OCI-M1 (cell line): ENCODE data around the gene THEMIS2.
"Not testable (repeated sequence)": the region's sequence is repeated elsewhere in the genome, so short reads cannot be mapped to it uniquely, and the experiment has no call there.

Source experiments
- DNase-seq: peaks from one replicate; lab custom pipeline; 2025; lab: John Stamatoyannopoulos, UW

The THEMIS2 gene

DNA sequence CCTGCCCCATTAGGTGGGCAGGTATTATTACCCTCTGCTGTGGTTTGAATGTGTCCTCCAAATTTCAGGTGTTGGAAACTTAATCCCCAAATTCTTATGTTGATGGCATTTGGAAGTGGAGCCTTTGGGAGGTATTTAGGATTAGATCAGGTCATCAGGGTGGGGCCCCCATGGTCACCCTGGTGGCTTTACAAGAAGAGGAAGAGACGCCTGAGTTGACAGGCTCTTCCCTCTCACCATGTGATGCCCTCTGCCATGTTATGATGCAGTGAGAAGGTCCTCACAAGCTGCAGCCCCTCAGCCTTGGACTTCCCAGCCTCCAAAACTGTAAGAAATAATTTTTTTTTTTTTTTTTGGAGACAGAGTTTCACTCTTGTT lies 8.8 kb upstream of the THEMIS2 start:
- peak; percentile 73 for DNase-seq

DNA sequence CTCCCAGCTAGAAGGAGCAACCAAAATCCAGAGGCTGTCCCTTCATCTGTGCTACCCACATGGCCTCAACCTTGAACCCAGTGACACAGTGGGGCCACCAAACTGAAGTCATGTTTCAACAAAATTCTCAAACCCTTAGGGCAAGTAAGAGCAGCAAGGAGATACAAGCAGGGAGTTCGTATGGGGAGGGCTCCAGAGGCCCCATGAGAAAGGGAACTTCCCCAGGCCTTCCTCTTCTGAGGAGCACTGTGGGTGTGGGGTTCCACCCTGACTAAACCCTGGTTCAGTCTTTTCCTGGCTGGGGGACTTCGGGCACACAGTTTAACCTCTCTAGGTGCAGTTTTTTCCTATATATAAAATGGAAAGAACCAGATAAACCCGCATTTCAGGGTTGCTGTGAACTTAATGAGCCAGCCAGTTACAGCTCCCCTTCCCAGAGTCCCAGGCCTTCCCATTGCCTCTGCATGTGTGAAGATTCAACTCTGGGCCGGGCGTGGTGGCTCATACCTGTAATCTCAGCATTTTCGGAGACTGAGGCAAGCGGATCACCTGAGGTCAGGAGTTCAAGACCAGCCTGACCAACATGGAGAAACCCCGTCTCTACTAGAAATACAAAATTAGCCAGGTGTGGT lies 8.0 kb upstream of the THEMIS2 start:
- DNase-seq, result peak; percentile 48

DNA sequence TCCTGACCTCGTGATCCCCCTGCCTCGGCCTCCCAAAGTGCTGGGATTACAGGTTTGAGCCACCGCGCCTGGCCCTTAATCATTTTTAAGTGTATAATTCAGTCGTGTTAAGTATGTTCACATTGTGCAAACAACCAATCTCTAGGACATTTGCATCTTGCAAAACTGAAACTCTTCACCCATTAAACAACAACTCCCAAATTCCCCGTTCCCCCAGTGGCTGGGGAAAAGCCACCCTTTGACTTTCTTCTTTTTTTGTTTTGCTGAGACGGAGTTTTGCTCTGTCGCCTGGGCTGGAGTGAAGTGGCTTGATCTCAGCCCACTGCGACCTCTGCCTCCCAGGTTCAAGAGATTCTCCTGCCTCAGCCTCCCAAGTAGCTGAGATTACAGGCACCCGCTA lies 6.5 kb upstream of the THEMIS2 start:
- DNase-seq, result no peak

DNA sequence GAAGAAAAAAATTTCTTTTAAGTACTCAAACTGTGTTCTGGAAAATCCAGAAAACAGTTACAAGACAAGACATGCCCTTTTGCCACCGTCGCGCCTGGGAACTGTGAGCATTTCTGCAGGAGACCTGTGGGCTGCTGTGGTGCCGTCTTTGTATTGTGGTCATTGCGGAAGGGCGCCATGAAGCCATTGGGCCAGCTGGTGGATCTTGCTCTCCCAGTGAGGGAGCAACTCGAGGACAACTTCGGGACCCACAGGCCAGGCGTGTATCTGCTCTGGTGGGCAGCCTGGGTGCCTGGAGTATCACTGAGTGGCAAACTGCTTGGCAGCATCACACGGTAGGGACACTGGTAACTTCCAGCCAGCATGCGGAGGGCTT lies 3.8 kb upstream of the THEMIS2 start:
- DNase-seq, result peak; percentile 50

DNA sequence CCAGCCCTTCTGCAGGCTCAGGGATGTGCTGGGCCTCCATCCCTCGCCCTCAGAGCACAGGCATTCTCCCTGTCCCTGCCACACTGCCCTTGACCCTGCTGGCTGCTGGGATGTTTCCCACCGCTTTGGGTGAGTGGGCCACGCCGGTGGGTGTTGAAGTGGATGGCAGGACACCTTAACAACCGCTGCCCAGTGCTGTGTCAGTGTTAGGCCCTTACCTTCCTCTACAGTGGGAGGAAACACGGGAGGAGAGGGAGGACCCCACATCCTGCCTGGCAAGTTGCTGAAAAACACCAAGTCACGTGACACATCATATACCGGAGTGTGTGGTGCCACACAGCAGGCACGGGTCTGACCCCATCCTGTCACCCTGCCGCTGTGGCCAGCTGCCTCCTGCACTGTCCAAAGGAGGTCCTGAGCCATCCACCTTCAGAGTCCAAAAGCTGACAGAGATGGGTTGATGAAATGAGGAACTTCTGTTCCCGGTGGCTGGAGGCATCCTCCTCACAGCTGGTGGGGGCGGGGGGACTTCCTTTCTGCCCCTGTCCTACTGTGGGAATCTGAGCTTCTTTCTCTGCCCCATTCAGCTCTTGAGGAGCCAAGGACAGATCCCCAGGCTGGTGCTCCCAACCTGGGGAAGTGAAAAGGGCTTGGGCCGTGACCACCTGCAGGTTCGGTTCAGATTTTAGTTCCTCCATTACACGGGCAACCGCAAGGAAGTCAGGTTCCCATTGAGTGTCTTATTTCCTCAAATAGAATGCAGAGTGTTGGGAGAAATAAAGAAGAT lies 3.2 kb upstream of the THEMIS2 start:
- peak; percentile 89 for DNase-seq

DNA sequence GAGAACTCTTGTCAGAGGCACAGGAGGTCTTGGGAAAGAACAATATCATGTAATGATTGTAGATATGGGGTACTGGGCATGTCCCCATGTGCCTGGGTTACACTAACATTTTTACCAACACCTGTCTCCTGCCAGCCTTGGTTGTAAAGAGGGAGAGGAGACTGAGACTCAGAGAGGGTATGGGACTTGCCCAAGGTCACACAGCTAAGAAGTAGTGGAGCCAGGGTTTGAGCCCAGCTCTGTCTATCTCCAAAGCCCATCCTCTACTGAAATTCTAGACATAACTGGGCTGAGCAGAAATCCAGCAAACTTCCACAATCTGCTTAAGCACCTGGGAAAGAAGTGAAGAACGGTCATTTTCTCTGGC lies 2.6 kb upstream of the THEMIS2 start:
- no peak for DNase-seq

DNA sequence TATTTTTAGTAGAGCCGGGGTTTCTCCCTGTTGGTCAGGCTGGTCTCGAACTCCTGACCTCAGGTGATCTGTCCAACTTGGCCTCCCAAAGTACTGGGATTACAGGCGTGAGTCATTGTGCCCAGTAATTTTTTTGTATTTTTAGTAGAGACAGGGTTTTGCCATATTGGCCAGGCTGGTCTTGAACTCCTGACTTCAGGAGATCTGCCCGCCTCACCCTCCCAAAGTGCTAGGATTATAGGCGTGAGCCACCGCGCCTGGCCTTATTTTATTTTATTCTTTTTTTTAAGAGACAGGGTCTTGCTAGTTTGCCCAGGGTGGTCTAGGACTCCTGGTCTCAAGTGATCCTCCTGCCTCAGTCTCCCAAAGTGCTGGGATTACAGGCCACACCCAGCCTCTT lies 1.3 kb upstream of the THEMIS2 start:
- DNase-seq, result not testable (repeated sequence)

DNA sequence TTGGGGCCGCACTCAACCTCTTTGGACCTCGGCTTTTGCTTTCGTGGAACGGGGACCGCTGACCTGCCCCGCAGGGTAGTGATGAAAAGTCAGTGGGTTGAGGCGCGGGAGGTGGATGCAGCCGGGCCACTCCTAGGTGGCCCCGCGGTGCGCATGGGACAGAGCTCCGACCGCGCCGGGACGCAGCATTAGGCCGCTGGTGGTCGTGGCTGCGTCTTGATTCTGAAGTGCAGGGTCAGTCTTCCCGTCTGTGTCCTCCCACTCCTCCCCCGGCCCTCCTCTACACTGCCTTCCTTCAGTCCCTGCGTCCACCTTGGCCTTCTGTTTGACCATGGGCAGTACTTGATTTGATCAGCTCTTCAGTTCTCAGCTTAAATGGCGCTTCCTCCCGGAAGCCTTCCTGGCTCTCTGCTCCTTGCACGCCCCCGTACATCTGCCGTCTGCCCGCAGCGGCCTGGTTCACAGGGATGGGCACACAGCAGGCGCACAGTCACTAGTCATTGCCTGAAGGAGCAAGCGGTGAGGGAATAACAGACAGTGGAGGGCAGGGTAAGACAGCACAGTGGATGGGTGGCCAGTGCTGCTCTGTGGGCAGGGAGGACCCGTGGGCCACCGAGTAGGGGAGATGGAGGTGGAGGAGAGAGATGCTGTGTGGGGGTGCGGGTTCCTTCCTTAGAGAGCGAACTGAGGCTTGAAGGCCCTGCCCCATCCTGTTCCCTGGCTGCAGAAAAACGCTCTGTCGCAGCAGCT lies 633 bp downstream of the THEMIS2 start:
- peak; percentile 54 for DNase-seq

DNA sequence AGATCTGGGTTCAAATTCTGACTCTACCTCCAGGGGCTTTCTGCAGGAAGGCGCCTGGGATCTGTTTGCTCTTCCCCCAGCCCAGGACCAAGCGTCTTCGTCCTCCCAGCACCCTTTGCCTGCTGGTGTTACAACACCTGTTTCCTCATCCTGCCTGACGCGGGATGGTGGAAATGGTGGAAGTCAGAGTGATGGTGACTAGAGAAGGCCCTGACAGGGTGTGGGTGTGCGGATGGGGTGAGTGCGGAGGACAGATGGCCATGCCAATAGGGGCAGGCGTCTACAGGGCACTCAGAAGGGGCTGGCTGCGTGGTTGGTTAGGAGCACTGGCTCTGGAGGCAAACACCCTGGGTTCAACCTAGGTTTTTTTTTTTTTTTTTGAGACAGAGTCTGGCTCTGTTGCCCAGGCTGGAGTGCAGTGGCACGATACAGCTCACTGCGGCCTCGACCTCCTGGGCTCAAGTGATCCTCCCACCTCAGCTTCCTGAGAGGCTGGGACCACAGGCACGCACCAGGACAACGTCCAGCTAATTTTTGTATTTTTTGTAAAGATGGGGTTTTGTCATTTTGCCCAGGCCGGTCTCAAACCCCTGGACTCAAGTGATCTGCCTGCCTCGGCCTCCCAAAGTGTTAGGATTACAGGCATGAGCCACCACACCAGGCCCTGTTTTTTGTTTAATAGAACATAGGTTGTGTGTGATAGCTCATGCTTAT lies 1.5 kb downstream of the THEMIS2 start:
- DNase-seq, result no peak

DNA sequence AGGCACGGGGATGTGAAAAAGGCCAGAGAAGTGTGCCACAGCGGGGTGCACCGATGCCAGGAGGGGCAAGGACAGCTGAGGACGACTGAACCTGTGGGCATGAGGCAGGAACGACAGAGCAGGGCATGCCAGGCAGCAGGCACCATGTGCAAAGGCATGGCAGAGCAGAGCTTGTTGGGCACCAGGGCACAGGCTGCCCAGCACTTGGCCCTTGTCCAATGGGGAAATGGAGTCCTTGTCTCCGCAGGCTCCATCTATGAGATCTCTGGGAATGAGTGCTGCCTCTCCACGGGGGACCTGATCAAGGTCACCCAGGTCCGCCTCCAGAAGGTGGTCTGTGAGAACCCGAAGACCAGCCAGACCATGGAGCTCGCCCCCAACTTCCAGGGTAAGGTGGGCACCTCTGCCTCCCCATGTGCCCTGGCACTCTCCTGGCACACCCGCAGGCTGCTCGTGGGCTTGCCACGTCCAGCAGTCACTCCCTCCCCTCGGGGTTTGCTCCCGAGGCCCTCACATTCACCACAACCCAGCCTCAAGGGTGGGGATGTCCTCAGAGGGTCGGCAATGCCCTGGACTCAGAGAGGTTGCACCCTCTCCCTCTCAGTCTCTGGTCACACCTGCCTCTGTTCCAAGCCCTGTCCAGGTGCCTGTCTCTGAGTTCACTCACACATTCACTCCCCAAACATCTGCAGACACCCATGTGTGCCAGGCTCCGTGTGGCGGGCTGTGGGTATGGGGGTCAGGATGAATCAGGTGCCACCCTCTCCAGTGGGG lies 4.2 kb downstream of the THEMIS2 start:
- DNase-seq, result no peak

DNA sequence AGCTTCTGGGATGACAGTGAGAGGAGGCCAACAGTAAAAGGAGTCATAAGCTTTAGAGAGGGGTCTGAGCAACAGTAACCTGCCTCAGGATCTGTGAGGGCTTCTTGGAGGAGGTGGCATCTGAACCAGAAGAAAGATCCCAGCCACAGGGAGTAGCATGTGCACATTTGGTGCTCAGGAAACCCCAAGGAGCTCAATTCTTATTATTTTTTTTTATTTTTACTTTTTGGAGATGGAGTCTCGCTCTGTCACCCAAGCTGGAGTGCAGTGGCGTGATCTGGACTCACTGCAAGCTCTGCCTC lies 4.7 kb downstream of the THEMIS2 start:
- no peak for DNase-seq

DNA sequence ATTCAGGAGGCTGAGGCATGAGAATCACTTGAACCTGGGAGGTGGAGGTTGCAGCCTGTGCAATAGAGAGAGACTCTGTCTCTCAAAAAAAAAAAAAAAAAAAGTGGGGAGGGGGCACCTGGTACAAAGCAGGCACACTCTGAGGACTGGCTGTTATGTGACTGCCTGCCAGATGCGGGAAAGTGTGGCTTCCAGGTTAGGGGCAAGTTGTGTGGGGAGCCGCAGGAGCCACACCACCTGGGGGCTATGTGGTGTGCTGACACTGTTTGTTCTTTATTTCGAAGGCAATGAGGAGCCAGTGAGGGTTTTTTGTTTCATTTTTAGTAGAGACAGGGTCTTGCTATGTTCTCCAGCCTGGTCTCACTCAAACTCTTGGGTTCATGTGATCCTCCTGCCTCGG lies 5.7 kb downstream of the THEMIS2 start:
- DNase-seq, result no peak

DNA sequence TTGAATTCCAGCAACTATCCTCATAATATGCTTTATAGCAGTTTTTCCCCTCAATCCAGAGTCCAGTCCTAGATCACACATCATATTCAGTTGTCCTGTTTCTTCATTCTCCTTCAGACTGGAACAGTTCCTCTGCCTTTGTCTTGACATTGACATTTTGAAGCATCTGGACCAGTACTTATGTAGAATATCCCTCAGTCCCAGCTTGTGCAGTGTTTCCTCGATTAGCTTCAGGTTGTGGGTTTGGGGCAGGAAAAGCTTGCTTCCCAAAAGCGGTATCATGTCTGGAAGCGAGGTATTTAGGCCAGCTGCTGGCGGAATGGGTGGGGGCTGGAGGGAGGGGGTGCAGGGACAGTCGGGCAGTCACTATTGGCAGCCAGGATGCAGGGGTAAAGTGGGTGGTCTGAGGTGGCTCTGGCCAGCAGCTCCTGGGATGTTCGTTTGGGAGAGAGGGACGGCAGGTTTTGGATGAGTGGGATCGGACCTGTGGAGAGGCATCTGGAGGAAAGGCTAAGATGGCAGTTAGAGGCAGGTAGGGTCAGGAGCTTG lies 6.5 kb downstream of the THEMIS2 start:
- DNase-seq, result no peak

DNA sequence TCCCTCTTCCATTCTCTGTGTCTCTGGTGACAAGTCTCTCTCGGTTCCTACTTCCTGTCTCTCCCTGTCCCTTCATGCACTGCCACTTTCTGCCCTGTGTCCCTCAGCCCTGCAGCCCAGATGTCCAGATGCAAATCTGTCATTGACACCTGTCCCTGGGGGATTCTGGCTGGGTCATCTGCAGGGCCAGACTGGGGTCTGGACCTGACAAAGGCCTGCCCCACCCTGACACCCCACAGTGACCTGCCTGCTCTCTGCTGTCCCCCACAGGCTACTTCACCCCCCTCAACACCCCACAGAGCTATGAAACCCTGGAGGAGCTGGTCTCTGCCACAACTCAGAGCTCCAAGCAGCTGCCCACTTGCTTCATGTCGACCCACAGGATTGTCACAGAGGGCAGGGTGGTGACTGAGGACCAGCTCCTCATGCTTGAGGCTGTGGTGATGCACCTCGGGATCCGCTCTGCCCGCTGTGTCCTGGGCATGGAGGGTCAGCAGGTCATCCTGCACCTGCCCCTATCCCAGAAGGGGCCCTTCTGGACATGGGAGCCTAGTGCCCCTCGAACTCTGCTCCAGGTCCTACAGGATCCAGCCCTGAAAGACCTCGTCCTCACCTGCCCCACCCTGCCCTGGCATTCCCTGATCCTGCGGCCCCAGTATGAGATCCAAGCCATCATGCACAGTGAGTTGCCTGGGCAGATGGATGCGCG lies 7.2 kb downstream of the THEMIS2 start:
- no peak for DNase-seq

DNA sequence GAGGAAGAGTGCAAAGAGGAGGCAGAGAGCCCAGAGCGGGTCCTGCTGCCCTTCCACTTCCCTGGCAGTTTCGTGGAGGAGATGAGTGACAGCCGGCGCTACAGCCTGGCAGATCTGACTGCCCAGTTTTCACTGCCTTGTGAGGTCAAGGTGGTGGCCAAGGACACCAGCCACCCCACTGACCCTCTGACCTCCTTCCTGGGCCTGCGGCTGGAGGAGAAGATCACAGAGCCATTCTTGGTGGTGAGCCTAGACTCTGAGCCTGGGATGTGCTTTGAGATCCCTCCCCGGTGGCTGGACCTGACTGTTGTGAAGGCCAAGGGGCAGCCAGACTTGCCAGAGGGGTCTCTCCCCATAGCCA lies 10.2 kb downstream of the THEMIS2 start:
- no peak for DNase-seq

DNA sequence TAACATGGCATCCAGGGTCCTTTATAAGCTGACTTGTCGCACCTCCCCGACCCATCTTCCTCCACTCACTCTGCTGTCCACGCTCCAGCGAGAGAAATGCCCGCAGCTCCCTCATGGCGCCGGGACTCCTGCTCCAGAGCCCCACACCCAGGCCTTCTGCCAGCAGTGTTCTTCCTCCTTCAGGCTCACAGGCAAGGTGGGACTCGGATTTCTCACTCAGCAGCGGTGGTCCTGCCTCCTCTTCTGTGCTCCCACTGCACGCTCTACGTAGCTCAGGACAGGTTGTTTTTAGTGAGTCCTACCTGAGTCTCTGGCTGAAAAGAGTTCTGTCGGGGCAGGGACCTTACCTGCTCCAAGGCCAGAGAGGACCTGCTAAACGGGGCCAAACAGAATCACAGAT lies 11.2 kb downstream of the THEMIS2 start:
- no peak for DNase-seq

DNA sequence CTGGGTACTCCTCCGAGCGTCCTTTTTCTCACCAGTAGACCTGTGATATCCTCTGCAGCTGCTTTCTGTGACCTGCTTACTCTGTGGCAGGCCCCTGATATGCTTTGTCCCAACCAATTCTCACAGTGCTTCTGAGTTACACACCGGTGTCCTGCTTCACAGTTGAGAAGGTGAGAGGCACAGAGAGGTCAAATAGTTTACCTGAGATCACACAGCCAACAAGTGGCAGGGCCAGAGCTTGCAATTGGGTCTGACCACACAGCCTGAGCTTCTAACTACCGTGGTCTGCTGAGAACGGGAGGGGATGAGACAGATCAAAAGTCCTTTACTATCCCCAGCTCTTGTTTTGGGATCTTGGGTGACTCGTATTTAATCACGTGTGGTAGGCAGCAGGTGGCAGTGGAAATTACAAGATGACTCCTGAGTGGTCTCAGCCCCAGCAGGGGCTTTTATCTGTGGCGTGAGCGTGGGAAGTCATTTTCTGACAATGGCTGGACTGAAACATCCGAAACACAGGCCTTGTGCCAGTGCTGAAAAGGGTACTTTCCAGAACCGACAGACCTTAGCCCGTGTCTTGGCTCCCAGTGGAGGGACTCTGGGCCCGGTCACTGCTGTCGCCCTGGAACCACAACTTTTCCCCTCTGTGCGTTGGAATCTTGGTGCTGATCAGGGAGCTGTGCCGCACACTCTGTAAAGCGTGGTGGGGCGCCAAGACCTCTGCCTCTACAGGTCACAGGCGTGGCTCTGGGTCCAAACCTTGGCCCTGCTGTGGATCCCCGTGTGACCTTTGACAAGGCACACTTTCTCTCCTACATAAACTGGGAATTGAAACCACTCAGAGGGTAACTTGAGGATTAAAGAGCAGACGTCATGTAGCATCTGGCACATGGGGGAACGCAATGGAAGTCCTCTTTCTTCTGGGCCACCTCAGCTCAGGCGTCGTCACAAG lies 11.9 kb downstream of the THEMIS2 start:
- no peak for DNase-seq

DNA sequence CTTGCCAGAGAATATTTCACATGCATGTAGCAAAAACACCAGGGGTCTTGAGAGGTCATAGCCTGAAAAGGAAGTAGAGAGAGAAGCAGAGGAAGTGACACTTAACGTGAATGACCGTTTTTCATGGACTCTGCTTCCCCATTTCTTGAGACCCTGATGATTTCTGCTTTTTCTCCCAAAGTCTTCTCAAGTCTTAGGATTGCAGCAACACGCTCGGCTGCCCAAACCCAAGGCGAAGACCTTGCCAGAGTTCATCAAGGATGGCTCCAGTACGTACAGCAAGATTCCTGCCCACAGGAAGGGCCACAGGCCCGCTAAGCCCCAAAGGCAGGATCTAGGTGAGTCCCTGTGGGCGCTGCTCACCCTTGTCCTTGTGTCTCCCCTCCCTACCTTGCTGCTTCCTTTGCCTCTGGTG lies 12.8 kb downstream of the THEMIS2 start:
- DNase-seq, result peak; percentile 37

DNA sequence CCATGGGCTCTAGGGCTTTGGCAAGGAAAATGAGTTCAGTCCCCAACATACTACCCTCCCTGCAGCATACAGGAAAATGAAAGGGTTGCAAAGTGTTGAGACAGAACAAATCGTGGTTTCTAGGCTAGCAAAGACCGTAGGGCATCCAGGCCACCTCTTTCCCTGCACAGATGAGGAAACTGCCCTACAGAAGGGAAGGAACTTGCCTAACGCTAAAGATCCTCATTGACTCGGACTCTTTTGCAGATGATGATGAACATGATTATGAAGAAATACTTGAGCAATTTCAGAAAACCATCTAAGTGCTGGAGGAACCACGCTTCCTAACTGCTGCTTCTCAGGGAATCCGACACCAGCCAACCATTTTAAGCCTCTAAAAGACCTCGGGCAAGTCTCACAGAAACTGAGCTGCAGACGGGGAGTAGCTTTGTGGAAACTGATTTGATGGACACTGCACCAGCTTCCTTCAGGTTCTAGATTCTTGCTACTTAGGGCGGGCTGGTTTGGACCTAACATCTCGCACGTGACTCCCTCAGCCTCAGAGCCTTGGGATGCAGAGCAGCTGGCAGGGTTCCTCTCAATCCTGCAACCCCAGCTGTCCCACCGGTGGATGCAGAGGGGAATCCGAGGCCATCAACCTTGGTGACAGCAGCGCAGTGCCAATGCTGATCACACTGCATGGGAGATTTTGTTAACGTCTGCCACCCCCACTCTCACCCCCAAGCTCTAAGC lies 13.4 kb downstream of the THEMIS2 start:
- no peak for DNase-seq

DNA sequence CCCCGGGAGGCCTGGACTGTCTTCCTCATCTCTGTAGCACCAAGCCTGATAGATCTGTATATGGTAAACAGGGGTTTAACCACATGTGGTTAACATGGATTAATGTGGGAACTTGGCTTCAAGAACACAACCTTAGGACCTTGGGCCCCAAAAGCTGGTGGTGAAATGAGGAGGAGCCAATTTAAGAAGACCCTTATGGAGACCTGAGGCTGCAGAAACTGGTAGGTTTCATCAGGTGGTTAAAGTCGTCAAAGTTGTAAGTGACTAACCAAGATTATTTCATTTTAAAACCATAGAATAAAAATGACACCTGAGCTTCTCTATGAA lies 14.0 kb downstream of the THEMIS2 start:
- DNase-seq, result no peak
